Upper lobe of left lung (tissue), 4 donors: Measurements from ENCODE around the gene HERC2.

ENCODE experiments used
- CTCF ChIP-seq, 6 experiments: fragments of 450-650 bp in 4 of 6; fragments of 200-600 bp in 2 of 6; sonication (generic) in 2 of 6; IDR thresholded peaks; one replicate each; pipeline ENCODE4 v1.5.1; 2016 to 2019; ENCODE audit warnings: antibody characterized with exemption in 6 of 6
- POLR2A ChIP-seq, 4 donors: fragments of 450-650 bp; IDR thresholded peaks; one replicate each; pipeline ENCODE4 v1.5.1; 2016 to 2017; ENCODE audit warnings: antibody characterized with exemption in 4 of 4, mild to moderate bottlenecking in 2 of 4
- POLR2AphosphoS5 ChIP-seq, 2 donors: sonication (generic); formaldehyde crosslinking; IDR thresholded peaks; one replicate each; pipeline ENCODE4 v1.5.1; 2017; ENCODE audit warnings: antibody characterized with exemption in 2 of 2

- TF ChIP-seq POLR2AphosphoS5 (IDR thresholded peaks at IDR 0.05) = no peak
- no peak for TF ChIP-seq POLR2A (IDR thresholded peaks at IDR 0.05)
- TF ChIP-seq CTCF (IDR thresholded peaks at IDR 0.05) = no peak
These were observed 188.7 kb downstream of the HERC2 start for GRCh38 chr15:28133281-28133680.
